ENCODE results near the gene AGPAT3.
"Not testable (repeated sequence)": the region's sequence is repeated elsewhere in the genome, so short reads cannot be mapped to it uniquely, and the experiment has no call there.

The AGPAT3 gene

DNA sequence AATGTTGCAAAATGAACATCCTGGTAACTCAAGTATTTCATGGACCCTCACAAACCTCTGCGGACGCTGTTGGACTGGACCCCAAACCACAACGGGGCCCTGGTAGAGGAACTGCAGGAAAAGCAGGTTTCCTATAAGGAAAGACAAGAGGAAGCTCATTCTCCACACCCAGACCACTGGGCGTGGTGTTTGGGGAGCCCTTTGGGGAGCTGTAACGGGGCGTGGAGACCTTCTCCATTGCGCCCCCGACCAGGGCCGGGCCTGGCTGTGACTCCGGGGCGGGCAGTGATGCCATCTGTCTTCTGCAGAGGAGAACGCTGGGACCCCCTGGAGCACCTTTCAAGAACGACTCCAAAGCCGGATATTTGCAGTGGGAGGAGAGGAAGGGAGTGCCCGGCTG lies 30.0 kb upstream of the AGPAT3 start:
- DNase-seq = no peak

DNA sequence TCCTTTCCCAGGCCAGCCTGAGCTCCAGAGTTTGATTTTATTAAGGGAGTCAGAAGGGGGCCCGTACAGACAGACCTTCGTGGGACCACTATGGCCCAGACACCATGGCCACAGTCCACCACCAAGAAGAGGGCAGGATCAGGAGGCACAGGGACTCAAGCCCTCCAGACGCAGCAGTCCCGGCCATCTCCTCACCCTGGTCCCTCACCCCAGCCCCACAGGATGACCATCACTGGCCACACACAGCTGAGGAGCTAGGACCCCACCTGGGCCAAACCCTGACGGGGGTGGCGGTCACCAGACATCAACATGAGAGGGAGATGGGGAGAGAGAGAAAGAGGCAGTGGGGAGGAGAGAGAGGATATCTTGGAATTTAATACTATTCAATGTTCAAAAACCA lies 29.2 kb upstream of the AGPAT3 start:
- DNase-seq = no peak

DNA sequence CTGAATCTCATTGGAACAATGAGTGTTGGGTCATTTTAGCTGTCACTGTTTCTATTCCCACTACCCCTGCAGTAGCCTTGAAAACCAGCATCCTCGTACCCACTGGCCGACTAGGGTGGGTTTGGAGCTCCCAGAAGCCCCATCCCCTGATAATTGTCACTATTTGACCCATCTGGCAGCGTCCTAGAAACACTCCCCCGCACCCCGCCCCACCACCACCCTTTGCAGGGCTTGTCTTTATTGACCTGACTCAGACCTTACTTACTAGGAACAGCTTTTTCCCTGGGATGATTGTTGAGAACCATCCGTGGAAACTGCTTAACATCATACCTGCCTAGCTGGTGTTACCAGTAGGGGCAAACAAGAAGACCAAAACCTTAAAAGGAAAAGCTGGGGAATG lies 28.4 kb upstream of the AGPAT3 start:
- no peak for DNase-seq

DNA sequence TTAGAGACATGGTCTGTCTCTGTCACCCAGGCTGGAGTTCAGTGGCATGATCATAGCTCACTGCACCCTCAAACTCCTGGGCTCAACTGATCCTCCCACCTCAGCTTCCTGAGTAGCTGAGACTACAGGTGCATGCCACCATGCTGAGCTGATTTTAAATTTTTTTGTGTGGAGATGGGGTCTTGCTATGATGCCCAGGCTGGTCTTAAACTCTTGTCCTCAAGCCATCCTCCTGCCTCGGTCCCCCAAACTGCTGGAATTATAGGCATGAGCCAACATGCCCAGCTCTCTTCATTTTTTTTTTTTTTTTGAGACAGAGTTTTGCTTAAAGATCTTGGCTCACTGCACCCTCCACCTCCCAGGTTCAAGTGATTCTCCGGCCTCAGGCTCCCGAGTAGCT lies 24.8 kb upstream of the AGPAT3 start:
- no peak for DNase-seq

DNA sequence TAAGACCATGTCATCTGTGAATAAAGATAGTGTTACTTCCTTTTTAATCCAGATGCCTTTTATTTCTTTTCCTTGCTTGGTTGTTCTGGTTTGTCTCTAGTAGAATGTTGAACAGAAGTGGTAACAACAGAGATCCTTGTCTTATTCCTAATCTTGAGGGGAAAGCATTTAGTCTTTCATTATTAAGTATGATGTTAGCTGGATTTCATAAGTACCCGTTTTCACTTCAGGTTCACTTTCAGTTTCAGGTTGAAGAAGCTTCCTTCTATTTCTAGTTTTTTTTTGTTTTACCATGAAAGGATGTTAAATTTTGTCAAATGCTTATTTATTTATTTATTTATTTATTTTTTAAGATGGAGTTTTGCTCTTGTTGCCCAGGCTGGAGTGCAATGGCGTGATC lies 22.3 kb upstream of the AGPAT3 start:
- DNase-seq = no peak

DNA sequence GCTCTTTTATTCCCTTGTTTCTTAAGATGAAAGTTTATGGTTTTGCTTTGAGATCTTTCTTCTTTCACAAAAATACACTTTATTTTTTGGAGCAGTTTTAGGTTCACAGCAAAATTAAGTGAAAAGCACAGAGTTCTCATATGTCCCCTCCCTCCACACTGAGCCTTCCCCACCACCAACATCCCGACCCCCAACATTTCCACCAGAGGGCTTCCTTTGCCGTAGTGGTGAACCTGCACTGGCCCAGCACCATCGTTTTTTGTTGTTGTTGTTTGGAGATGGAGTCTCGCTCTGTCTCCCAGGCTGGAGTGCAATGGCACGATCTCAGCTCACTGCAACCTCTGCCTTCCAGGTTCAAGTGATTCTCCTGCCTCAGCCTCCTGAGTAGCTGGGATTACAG lies 20.1 kb upstream of the AGPAT3 start:
- not testable (repeated sequence) for DNase-seq

DNA sequence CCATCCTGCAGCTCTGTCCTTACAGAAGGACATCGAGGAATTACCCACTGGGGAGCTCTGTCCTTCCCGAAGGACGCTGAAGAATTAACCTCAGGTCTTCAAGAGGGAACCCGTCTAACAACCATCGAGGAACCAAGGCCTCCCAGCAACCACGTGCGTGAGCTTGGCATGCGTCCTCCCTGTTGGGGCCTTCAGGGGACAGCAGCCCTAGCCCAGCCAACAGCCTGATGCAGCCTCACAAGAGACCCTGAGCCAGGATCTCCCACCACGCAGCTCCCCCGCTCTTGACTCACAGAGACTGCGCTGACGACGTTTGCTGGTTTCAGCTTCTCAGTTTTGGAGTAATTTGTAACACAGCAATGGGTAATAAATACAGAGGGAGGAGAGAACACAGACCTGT lies 19.6 kb upstream of the AGPAT3 start:
- no peak for DNase-seq

DNA sequence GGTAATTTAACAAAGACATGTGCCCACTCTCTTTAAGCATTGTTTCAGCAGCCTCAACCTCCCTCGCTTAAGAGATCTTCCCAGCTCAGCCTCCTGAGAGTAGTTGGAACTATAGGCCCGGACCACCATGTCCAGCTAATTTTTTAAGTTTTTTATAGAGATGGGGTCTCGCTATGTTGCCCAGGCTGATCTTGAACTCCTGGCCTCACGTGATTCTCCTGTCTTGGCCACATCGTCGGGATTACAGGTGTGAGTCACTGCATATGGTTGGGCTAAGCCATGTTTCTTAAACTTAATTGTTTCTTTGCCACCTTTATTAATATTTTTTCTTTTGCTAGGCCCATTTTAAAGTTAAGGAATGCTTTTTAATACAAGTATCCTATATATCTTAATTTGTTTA lies 18.6 kb upstream of the AGPAT3 start:
- DNase-seq = no peak

DNA sequence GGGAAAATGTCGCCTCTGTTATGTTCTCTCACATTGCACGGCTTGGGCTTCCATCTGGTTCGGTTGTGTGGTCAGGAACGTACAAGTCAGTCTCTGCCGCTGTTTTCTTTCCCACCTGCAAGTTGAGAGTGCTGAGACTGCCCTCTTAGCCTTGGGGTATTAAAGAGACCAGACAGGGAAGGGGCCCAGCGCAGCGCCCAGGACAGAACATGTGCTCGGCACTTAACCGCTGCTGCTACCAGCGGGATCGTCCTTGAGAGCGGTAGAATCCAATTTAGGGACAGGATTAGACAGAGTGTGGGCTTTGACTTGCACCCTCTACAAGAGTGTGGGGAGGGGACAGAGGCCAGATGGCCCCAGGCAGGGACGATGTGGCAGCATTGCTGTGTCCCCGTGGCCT lies 17.7 kb upstream of the AGPAT3 start:
- no peak for DNase-seq

DNA sequence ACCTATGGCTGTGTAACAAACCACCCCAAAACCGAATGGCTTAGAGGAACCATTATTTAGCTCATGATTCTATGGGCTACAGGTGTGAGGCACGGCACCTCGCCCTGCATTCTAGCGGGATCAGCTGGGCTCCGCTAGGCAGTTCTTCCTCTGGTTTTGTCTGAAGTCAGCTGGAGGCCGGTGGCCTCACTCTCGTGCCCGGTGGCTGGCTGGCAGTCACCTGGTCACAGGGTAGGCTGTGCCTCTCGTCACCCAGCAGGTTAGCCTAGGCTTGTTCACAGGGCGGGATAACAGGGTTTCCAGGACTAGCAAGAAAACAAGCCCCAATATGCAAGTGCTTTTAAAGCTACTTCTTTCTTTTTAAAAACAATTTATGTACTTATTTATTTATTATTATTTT lies 16.3 kb upstream of the AGPAT3 start:
- DNase-seq = no peak

DNA sequence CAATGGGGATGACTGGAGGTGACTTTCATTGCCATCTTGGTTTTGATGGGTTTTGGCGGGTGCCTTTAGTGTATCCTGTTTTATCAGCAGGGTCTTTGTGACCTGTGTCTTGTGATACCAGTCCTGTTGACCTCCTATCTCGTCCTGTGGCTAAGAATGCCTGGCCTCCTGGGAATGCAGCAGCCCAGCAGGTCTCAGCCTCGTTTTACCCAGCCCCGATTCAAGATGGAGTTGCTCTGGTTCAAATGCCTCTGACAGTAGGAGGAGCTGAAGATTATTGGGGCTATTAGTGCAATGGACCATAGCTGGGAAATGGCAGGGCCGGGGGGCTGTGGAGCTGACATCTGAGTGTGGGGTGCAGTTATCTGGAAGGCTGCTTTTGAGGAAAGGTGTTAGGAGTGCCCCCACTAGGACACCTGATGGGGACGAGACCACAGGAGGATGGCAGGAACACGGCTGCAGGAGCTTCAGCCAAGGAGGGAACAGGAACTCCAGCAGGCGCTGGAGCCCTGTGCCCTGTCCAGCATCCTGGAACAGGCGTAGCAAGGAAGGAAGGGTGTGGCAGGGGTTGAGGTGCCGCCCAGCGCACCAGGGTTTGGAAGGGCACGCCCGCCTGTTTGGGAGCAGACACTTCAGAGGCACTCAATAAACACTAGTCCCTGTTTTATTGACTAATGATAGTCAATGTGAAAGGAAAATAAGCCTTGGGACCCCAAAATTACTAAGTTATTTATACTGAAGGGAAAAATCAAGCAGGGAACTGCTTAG lies 15.3 kb upstream of the AGPAT3 start:
- no peak for DNase-seq

DNA sequence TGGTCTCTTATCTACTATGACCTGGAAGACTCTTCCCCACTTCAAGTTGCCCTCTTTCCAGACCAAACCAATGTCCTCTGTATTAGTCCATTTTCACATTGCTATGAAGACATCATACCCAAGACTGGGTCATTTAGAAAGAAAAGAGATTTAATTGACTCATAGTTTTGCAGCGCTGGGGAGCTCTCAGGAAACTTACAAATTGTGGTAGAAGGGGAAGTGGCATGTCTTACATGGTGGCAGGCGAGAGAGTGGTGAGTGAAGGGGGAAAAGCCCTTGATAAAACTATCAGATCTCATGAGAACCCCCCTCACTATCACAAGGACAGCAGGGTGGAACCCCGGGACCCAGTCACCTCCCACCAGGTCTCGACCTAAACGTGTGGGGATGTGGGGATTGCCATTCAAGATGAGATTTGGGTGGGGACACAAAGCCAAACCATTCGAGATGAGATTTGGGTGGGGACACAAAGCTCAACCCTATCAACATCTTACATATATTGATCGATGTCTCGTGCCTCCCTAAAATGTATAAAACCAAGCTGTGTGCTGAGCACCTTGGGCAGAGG lies 14.2 kb upstream of the AGPAT3 start:
- DNase-seq = no peak

DNA sequence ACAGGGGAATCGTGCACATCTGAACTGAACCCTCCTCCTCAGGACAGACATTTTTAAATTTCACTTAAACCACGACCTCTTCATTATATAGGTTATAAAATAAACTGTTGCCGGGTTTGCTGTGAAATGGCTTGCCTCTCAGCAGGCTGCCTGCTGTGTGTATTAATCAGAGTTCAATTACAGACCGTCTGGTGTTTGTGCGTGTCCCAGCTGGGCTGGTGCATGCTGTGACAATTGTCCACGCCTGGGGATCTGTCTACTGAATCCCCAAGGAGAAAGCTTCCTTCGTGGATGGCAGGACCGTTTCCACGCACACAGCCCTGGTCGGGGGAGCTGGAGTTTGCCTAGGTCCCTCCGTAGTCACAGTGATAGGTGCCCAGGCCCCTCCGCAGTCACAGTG lies 13.4 kb upstream of the AGPAT3 start:
- DNase-seq = no peak

DNA sequence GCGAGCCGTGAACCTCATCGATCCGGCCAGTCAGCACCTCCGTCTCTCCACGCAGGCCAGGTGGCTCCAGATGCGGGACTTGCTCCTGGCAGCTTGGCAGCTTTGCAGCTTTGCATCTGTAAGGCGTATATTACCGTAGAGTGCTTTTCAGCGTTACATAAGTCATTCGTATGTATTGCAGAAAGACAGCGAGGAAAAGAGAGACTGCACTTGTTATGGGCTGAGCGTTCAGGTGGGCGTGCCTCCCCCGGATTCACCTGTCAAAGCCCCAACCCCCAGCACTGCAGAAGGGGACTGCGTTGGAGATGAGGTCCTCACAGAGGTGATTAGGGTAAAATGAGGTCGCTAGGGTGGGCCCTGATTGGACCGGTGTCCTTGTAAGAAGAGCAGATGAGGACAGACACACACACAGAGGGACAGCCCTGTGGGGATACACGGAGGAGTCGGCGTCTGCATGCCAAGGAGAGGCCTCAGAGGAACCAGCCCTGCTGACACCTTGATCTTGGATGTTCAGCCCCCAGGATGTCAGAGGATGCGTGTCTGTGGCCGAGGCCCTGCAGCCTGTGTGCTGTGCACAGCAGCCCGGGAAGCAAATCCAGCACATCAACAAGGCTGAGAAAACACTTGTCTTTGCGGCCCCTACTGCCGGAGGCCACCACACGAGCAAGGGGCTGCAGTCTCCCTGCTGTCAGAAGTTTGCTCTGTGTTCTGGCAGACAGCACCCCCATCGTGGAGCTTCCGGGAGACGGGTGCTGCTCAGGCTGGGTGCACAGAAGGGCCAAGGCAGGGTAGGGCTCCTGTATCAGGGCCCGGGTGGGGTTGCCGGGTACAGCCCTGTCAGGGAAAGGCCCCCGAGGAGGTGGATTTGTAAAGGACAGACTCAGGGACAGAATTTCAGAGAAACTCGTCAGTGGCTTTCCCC lies 10.9 kb upstream of the AGPAT3 start:
- no peak for DNase-seq

DNA sequence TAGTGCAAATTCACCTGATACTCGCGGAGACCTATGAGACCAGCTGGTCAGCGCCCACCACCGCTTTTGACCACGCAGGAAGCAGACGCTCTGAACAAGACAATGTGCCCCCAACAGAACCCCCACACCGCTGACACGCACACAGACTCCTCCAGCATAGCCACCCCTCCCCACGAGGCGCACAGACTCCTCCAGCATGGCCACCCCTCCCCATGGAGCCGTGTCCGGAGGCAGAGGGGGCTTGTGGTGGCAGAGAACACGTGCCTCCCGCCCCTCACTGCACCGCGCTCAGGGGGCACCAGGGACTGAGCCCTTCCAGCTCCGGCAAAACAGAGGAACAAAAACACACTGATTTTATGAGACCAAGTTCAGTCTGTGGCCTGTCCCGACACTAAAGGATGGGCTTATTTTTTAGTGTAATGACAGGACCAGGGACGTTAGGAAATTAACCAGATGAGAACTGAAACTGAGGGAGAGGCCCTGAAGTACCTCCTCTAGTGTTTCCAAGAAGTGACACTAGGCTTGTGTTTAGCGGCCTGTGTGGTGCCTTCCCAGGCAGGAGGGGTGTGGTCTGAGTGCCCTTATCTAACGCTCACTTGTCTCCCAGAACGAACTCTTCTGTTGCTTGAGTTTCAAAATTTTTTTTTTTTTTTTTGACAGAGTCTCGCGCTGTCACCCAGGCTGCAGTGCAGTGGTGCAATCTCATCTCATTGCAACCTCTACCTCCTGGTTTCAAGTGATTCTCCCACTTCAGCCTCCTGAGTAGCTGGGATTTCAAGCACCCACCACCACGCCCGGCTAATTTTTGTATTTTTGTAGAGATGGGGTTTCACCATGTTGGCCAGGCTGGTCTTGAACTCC lies 10.0 kb upstream of the AGPAT3 start:
- DNase-seq = no peak

DNA sequence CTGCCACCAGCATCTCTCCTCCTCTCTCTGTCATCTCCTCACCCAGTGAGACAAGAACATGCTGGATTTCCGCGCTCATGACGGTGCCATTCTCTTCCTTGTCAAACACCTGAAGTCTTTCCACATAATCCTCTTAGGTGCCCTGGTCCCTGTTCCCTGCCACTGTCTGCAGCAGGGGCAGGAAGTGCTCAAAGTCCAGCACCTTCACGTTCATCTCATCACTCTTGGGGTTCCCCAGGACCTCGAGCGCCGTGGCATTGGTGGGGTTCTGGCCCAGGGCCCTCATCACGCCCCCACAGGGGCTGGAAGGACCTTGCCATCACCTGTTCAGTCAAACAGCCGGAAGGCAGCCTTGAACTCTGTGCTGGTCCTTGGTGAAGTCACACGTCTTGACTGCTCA lies 9.1 kb upstream of the AGPAT3 start:
- no peak for DNase-seq

DNA sequence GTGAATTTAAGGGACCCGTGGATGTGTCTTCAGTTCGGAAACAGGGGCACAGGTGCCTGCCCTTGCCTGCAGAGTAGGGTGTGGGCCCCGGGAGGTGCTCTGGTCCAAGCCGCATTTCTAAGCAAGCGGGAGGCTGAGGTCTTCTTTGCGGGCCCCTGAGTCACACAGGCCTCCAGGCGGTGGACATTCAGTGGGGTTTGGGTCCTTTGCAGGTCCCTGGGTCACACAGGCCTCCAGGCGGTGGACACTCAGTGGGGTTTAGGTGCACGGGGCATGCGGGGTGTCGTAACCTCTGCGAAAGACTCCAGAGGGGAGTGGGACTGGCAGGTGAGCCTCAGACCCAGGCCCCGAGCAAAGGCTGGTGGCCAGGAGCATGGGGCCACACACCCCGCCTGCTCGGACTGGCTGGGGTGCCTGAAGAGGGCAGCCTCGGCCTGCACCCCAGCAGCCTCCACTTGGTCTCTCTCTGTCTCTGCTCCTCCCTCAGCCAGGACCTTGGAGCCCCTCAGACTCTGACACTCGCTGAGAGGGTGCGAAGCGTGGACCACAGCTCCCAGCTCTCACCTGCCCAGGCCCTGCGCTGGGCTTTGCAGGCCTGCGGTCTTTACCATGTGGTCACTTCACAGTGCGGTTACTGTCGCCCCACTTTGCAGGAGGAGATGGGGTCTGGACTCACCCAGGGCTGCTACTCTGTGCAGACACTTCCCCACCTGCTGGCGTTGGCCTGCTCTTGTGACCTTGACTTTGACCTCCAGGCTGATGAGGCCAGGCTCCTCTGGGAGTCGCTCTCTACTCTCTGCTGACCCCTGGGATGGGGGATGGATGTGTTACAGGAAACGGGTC lies 6.0 kb upstream of the AGPAT3 start:
- no peak for DNase-seq

DNA sequence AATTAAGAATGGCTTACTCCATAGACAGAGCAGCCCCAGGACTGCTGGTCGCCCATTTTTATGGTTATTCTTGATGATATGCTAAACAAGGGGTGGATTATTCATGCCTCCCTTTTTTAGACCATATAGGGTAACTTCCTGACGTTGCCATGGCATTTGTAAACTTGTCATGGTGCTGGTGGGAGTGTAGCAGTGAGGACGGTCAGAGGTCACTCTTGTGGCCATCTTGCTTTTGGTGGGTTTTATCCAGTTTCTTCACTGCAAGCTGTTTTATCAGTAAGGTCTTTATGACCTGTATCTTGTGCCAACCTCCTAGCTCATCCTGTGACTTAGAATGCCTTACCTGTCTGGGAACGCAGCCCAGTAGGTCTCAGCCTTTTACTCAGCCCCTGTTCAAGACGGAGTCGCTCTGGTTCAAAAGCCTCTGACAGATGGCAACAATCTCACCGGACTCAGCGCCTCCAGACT lies 5.2 kb upstream of the AGPAT3 start:
- DNase-seq = no peak

DNA sequence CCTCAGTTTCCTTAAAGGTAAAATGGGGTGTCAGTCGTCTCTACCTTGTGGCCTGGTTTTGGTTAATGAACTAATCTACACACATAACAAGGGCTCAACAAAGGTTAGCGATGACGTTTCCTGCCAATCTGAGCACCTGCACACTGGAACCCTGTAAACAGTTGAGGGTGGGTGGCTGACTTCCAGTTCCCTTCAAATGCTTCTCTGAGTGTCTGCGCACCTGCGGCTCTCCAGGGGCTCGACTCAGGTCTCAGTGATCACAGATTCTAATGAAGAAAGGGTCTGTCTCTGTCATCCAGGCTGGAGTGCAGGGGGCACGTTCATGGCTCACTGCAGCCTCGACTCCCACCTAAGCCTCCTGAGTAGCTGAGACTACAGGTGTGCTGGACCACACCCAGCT lies 3.3 kb upstream of the AGPAT3 start:
- no peak for DNase-seq

DNA sequence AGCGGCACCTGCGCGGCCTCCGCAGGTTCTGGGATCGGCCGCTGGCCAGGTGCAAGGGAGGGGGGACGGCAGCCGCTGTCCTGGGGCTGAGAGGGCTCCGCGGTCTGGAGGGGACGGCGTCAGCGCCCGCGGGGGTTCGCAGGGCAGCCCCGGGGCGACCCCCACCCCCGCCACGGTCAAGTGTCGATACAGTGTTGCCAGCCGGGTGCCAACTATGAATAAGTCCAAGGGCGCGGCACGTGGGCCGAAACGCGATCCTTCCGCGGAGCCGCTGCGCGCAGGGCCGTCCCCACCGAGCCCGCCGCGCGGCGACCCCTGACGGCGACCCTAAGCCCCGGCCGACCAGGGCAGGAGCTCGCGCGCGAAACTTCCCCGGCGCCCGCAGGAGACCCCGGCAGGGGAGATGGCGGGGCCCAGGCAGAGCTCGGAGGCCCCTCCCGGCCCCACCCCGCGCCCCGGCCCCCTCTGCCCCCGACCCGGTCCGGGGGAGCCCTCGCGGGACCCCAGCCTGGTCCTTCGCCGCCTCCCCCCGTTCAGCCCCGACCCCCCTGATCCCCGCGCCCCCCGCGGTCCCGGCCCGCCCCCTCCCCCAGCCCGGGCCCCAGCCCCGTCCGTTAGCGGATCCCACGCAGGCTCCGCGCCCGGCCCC lies 586 bp upstream of the AGPAT3 start:
- peak; percentile 32 for DNase-seq

DNA sequence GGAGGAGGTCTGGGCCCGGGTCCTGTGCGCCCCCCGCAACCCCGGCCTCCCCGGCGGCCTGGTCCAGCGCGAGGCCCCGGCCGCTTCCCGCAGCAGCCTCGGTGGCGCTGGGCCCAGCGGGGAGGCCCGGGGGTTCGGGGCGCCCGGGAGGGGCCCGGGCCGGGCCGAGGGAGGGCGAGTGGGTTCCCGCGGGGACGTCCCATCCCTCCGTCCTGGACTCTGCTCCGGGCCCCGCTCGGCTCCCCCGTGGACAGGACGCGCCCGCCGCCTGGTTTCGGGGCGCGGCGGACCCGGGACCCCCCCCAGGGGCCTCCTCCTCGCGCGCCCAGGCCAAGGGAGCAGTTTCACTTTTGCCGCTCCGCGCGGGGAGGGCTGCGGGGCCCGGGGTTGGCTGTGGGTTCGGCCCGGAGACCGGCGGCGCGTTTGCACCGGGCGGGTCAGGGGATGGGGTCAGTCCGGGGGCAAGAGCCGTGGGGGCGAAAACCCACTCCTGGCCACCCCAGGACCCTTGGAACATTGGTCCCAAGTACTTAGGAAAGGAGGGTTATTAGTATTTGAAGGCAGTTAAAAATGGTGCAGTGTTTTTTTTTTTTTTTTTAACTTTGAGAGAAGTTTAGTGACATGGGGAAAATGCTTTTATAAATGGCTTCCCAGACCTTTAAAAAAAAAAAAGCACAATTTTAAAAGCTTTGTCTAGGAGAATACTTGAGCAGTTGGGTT lies 677 bp downstream of the AGPAT3 start:
- no peak for DNase-seq
